ENCODE data around the gene PCBP3.

PCBP3 gene

GRCh38 chr21:45868488-45868887 lies 225.0 kb downstream of the PCBP3 start:
- Histone ChIP-seq H3K4me2 (ENCODE audit: low read depth, low read length, poor library complexity, severe bottlenecking) (no peak overlapping the region), H3K27me3 (ENCODE audit: low read length) (no peaks in the 10 kb centered on the region), H3K9ac (ENCODE audit: low read length) (no peak overlapping the region)

GRCh38 chr21:45869121-45870007 lies 225.8 kb downstream of the PCBP3 start:
- H3K27me3 ChIP-seq (ENCODE audit: low read length), result no peaks in the 10 kb centered on the region
- TF ChIP-seq CTCF (IDR thresholded peaks at IDR 0.05; ENCODE audit: insufficient read depth, low read length, poor library complexity, severe bottlenecking) (no peak), EZH2phosphoT487 (conservative IDR thresholded peaks at IDR 0.05; ENCODE audit: low read length) (no peak)
- H3K9ac ChIP-seq (ENCODE audit: low read length), result no peak overlapping the region

More at GRCh38 chr21:45868488-45868887, 225.0 kb downstream of the PCBP3 start:
- no peak overlapping the region for H3K4me3 ChIP-seq (ENCODE audit: insufficient read depth, low read length, poor library complexity, severe bottlenecking)
- H2AFZ ChIP-seq (ENCODE audit: low read depth, low read length, severe bottlenecking), result no peak overlapping the region
- no peaks in the 10 kb centered on the region for H3K79me2 ChIP-seq (ENCODE audit: insufficient read depth, low read length)
- no peak overlapping the region for H3K27ac ChIP-seq (ENCODE audit: low read depth, low read length)
- no peaks in the 10 kb centered on the region for H3K9me3 ChIP-seq (ENCODE audit: insufficient read depth, low read length)
- H3K36me3 ChIP-seq (ENCODE audit: low read length), result no peaks in the 10 kb centered on the region
- no peaks in the 10 kb centered on the region for H3K9me2 ChIP-seq (replicated peaks; ENCODE audit: insufficient read depth, low read length)
- no peaks in the 10 kb centered on the region for H3F3A ChIP-seq (ENCODE audit: insufficient read depth)
- no peaks in the 10 kb centered on the region for H4K20me1 ChIP-seq (ENCODE audit: low read depth, low read length)
- TF ChIP-seq EZH2phosphoT487 (conservative IDR thresholded peaks at IDR 0.05; ENCODE audit: low read length), result no peak
- no peak for TF ChIP-seq CTCF (IDR thresholded peaks at IDR 0.05; ENCODE audit: insufficient read depth, low read length, poor library complexity, severe bottlenecking)

GRCh38 chr21:45870421-45870820 lies 226.9 kb downstream of the PCBP3 start:
- Histone ChIP-seq H3K36me3 (ENCODE audit: low read length) (no peaks in the 10 kb centered on the region), H3F3A (ENCODE audit: insufficient read depth) (no peaks in the 10 kb centered on the region), H3K4me2 (ENCODE audit: low read depth, low read length, poor library complexity, severe bottlenecking) (no peak overlapping the region), H3K9ac (ENCODE audit: low read length) (no peak overlapping the region), H2AFZ (ENCODE audit: low read depth, low read length, severe bottlenecking) (no peak overlapping the region), H3K9me3 (ENCODE audit: insufficient read depth, low read length) (no peaks in the 10 kb centered on the region), H3K79me2 (ENCODE audit: insufficient read depth, low read length) (no peaks in the 10 kb centered on the region), H4K20me1 (ENCODE audit: low read depth, low read length) (no peaks in the 10 kb centered on the region), H3K27ac (ENCODE audit: low read depth, low read length) (no peak overlapping the region), H3K9me2 (replicated peaks; ENCODE audit: insufficient read depth, low read length) (no peaks in the 10 kb centered on the region), H3K27me3 (ENCODE audit: low read length) (no peaks in the 10 kb centered on the region), H3K4me3 (ENCODE audit: insufficient read depth, low read length, poor library complexity, severe bottlenecking) (no peak overlapping the region)
- no peak for TF ChIP-seq EZH2phosphoT487 (conservative IDR thresholded peaks at IDR 0.05; ENCODE audit: low read length)
- no peak for TF ChIP-seq CTCF (IDR thresholded peaks at IDR 0.05; ENCODE audit: insufficient read depth, low read length, poor library complexity, severe bottlenecking)

More at GRCh38 chr21:45869121-45870007, 225.8 kb downstream of the PCBP3 start:
- Histone ChIP-seq H3K79me2 (ENCODE audit: insufficient read depth, low read length) (no peaks in the 10 kb centered on the region), H3K9me3 (ENCODE audit: insufficient read depth, low read length) (no peaks in the 10 kb centered on the region), H4K20me1 (ENCODE audit: low read depth, low read length) (no peaks in the 10 kb centered on the region), H3K4me2 (ENCODE audit: low read depth, low read length, poor library complexity, severe bottlenecking) (no peak overlapping the region), H3K9me2 (replicated peaks; ENCODE audit: insufficient read depth, low read length) (no peaks in the 10 kb centered on the region), H3K36me3 (ENCODE audit: low read length) (no peaks in the 10 kb centered on the region), H3F3A (ENCODE audit: insufficient read depth) (no peaks in the 10 kb centered on the region), H3K4me3 (ENCODE audit: insufficient read depth, low read length, poor library complexity, severe bottlenecking) (no peak overlapping the region), H2AFZ (ENCODE audit: low read depth, low read length, severe bottlenecking) (no peak overlapping the region), H3K27ac (ENCODE audit: low read depth, low read length) (no peak overlapping the region)

All from SU-DHL-6 (cell line).